ENCODE results near the gene DIP2C. TPM values are rescaled to one million over a fixed set of nuclear protein-coding genes. Genes with fewer than 3 reads are reported as not detected.
"Not testable (repeated sequence)": the region's sequence is repeated elsewhere in the genome, so short reads cannot be mapped to it uniquely, and the experiment has no call there.

Gene DIP2C
- total RNA-seq, 1 donor from 2014 or later: 3.6 TPM

DNA sequence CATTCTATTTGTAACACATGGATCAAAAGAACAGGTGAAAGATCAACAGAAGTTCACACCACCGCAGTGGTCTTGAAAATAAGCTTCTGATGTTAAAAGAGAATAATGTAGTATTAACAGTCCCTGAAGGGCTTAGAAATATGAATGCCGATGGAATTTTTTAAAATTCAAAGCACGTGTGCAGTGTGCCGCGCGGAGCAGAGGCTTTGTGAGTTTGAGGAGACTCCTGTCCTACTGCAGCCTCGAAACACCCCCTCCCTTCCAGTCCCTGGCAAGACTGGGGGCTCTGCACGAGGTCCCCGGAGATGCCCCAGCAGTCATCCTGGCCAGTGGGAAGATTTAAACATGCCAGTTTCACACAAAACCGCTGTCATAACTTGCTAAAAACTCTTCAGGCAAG, 196.6 kb downstream of the DIP2C start:
- no peak for ATAC-seq

DNA sequence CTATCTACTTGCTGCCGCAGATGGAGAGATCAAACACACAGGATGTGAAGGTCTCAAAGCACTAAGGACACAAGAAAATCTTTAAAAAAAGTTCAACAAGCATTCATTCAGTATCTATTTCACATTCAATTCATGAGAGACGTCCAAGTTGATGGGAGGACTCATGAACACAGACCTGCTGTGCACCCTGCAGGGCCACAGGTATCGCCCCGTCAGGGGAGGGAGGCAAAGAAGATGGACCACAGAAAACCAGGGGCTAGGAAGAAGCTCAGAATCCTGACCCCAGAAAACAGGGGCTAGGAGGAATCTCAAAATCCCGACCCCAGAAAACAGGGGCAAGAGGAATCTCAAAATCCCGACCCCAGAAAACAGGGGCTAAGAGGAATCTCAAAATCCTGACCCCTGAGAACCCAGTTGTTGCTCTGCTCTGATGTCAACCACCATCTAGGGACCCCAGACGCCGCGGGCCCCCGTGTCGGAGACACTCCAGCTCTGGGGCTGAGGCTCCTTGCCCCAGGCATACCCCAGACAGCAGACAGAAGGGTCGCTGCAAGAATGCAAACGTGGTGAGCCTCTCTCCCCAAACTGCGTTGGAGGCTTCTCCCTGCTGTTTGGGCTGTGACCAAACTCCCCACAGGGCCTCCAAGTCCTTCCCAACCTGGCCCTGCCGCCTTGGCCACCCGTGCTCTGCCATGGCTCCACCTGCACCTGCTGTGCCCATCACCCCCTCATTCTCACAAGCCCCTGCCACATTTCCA, 197.6 kb downstream of the DIP2C start:
- ATAC-seq: no peak

DNA sequence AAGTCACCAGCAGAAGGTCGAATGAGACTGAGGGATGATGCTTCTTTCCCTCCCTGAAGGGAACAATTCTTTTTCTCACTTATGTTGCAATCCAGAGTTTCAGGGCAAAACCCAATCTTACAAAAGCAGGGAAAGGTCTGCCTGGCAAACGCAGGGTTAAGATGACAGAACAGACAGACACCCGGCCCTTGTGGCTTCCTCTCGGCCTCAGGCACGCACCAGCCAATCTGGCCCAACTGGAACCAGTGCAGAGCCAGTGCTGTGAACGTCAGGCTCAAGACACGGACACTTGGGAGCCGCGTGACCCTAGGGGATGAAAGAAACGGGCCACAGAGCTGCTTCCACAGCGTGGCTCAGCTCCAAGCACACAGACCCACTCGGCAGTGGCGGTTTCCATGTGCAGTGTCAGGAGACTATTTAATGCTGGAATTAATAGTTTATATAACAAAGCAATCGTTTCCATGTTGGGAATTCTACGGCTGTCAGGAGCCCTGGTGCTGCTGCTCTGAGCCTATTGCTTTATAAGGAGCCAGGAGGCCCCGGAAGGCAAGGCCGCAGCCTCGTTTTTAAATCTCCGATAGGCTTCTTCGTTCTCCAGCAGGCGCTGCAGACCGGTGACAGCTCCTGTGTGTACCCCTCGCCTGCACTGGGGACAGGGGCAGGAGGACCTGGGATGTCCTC, 198.4 kb downstream of the DIP2C start:
- peak; percentile 54 for ATAC-seq

DNA sequence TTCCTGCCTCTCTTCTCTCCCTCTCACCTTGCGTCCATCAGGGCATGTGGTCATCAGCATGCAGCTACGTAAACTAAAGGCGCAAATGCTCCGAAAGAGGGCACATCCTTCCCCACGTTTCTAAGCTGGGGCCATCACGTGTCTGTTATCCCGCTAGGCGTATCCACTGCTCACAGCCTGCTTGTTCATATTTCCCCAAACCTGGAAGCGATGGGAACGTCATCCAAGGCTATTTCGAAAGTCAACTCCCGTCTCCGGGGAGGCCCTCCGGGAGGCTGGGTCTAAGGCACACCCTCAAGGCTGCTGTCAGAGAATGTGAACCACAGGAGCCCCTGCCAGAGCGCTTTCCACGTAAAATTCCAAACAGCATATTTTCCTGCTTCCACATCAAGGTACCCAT, 199.2 kb downstream of the DIP2C start:
- no peak for ATAC-seq

DNA sequence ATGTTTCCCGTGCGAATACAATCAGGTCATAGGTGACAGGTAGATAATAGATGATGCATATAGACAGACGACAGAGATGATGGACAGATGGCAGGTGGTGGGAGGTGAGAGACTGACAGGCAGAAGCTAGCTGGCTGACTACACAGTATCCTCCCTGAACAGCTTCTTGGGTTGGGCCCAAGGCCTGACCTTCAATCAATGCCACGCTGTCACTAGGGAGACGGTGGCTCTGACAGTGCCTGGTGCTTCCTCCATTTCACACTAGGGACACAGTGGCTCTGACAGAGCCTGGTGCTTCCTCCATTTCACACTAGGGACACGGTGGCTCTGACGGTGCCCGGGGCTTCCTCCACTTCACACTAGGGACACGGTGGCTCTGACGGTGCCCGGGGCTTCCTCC, 200.1 kb downstream of the DIP2C start:
- ATAC-seq: no peak

DNA sequence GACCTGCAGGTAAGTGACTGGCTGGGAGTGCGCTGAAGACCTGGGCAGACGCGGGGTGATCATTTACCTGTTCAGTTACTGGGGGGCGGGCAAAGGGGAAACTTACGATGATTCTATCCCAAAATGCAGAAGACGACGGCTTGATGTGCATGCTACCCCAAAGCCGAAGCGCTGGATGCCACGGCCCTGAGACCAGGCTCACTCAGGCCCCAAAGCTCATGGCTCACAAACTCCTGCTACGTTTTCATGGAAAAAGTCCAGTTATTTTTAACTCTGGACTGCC, 200.6 kb downstream of the DIP2C start:
- no peak for ATAC-seq

DNA sequence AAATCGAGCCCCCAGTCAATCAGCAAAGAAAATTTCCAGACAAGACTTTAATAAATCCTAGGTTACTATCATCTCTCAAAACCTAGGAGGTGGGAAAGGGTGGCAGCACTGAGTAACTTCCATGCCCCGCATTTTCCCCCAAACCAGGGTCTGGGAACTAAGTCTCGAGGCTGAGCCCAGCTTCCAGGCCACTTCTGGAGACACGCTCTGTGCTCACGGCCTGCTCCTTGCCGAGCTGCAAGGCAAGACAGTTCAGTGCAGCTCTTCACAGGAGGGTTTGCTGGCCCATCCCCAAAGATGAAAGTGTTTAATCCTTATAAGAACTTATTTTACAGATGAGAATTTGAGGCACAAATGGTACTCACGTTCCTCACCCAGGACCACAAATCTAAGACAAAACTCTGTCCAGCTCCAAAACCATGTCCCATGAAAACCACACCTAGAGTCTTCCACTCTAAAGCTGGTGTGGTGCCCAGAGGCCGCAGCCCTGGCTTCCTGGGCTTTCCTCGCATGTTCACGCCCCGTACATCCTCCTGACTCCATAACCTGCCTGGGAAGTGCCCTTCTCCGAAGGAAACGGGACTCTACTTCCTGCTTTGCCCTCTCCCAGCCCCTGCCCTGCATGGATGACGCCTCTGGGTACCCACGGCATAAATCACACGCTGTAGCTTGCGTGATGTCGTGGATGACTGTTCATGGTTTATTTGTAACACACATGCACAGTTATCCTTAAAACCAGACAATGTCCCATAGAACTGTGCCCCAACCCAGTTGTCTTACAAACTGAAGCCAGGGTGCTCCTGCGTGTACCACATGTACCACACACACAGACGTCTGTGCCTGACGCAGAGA, 201.2 kb downstream of the DIP2C start:
- ATAC-seq: no peak

DNA sequence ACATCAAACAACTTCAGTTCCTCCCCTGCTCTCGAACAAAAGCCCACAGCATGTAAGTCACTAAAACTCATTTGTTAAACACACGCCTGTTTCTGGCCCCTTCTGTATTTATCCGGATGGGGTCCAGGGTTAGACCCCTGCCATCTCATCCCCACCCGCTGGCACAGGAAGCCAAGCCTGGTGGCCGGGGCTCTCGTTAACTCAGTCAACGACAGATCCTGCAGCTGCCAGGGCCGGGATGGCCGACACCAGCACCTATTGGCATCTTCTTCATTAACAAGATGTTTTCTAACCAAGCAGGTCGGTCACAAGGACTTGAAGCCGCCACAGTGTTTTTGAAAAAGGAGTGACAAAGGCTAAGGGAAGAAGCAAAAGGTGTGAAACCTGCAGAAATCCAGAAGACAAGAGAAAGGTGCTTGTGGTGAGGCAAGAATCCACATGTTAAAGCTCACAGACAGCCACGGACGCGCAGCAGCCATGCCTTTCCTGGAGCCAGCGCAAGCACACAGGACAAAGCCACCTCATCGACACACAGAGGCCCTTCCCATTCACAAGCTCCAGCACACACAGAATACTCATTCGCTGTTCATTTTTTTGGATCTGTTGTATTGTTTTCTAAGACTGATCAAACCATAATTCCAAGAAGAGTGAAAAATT, 202.7 kb downstream of the DIP2C start:
- ATAC-seq: no peak

DNA sequence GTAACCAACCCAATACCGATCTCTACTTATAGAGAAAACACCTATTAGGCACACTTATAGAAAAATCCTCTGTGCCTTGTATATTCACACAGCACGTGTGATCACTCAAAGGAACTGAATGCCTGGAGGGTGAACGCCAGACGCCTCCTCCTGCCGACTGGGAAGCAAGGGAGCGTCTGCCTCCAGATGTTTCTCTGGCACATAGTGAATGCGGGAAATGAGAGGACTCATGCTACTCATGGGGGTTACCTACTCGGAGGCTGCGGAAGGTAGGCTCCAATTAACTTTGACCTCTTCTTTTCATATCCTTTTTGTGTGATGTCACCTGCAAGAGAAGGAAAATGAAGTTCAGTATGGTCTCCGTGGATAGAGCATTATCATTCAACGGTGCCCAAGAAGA, 203.3 kb downstream of the DIP2C start:
- ATAC-seq: peak; percentile 34

DNA sequence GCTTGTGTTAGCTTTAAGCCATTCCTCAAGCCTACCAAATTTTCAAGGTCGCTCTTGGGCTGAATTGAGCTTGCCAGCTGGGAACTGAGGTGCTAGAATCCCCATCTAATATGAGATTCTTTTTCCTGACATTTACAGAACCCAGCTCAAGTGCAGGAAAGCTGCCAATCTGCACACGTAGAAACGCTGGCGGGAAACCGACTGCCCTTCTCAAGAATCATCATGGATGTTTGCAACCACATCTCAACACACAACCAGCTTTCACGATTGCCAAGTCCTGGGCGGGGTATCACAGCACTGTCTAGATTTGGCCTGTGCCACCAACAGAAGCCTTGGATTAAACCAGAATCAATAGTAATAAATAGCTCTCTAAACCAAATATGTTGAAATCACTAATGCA, 203.7 kb downstream of the DIP2C start:
- no peak for ATAC-seq

DNA sequence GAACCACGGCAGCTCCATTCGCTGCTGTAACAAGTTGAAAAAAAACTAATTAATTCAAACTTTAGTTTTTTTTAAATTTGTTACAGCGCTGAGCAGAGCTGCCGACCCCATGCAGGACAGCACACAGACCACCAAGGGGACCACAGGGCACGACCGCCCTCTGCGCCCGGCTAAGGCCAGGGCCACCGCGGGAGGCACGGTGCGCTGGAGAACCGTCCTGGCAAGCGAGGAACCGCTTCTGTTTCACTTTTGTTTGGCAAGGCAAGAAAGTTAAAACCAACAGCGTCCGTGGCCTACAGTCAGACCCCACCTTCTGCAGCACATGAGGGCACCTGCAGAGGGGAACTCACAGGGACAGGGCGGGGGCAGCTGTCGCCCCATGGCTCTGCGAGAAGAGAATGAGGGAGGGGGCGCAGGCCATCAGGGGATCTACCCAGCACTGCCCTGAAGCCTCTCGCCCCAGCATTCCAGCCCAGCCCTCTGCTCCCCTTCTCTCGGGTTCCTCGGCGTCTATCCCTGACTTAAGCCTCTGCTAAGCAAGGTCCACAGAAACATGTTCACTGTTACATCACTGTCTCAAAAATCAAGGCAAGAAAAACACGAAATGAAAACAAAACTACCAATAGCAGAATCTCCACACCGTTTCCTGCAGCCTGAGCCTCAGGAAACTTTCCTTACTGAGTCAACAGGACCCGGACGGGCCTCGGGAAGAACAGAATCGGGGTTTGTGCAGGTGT, 204.4 kb downstream of the DIP2C start:
- ATAC-seq: peak; percentile 46

DNA sequence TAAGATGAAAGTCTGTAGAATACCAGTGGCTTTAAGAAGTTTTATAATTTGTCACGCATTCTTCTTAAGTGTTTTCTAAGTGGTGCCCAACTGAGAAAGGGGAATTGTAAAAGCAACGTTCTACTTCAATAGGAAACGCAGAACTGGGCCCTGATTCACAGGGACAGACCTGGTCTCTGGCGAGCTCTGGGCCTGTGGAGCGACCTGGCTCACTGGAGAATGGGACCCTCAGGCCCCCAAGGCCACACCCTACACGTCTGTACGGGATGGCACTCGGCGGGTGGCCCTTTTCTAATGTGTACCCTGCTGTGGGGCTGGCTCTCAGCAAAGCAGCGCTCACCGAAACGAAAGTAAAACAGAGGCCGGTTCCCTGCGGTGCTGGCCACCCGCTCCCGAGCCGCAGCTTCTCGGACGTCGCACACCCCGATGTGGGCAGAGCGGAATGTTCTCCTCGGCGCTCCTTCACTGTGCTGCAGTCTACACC, 205.0 kb downstream of the DIP2C start:
- ATAC-seq: peak; percentile 46

DNA sequence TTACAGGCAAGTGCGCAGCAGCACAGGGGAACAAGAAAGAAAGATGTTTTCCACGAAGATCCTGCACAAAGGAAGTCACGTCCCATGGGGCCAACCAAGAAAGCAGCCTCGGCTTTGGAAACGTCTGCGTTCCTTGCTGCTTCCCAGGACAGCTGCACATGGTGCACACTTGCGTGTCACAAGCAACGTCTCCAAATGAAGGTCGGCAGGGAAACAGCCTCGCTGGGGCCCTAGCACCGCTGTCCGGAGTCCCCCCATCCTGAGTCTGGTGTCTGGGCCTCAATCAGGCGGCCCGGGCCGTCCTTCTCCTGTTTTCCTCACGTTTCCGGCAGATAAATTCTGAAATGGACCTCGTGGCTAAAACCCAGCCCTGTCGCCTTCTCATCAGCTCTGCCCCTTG, 206.2 kb downstream of the DIP2C start:
- ATAC-seq: no peak

DNA sequence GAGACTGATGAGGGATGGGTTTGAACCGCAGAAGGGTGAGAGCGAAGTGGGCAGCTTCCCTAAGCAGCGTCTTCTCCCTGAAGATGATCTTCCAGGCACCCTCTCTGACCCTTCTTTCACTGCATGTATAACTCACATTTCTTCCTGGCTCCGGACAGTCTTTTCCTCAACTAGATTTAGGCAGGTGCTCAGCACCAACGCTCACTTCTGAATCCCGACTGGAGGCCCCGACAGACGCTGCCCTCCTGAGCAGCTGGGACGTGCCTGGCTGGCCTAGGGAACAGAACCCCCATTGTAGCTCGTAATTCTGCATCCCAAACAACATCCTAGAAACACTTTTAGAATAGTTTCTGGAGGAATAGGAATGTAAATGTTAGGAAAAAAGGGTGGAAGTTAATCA, 206.6 kb downstream of the DIP2C start:
- no peak for ATAC-seq

DNA sequence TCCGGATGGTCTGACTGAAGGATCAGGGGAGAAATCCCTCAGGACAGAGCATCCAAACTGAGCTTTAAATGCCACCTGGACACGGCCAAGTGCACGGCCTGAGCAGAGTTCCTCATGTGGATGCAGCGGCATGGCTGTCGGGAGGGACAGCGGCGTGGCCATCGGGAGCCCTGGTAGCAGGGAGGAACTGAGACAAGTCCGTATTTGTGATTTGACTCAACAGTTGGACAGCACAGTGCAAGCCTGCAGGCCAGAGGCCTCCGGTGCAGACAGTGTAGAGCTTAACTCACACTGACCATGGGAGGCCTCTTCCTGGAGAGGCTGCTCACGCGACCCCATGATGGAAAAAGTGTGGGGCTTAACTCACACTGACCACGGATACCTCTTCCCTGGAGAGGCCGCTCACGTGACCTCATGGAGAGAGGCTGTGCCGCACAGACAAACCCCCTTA, 207.4 kb downstream of the DIP2C start:
- no peak for ATAC-seq

DNA sequence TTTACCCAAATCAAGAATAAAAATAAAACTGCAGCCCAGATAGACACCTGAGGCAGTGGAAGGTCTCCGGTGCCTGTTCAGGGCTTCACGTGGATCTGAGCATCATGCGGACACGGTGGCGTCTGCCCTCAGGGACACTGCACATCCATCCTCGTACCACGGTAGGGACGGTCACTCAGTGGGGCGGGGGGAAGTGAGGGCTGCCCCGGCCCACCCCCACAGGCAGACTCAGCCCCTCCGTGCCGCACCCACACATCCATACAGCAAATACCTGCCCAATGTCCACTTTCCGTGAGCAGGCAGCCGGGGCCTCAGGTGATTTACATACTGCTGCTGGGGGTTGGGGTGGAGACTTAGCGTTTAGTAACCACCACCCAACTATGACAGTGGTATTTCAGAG, 207.8 kb downstream of the DIP2C start:
- no peak for ATAC-seq

DNA sequence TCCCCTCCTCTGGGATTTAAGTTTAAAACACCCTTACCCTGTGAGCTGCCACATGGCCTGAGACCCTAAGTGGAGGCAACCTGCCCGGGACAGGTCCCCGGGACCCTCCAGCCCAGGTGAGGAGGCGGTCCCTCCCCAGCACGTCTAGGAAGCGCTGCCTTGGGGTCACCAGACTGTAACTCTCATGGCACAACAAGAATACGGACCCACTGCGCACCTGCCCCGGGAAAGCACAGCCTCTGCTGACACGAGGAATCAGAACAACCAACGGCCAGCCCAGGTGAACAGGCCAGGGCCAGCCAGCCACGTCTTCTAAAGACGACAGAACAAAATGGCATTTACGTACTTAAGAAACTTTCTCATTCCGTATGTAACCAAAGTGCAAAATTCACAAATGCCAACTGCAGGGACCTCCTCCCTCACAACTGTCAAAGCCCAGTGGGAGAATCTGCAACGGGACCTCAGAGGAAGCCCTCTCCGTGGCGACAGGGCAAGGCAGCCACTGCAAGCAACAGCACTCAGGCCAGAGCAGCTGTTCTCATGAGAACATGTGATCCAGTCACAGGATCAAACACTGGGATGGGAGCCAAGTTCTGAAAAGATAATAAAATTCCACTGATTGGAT, 208.4 kb downstream of the DIP2C start:
- ATAC-seq: no peak

DNA sequence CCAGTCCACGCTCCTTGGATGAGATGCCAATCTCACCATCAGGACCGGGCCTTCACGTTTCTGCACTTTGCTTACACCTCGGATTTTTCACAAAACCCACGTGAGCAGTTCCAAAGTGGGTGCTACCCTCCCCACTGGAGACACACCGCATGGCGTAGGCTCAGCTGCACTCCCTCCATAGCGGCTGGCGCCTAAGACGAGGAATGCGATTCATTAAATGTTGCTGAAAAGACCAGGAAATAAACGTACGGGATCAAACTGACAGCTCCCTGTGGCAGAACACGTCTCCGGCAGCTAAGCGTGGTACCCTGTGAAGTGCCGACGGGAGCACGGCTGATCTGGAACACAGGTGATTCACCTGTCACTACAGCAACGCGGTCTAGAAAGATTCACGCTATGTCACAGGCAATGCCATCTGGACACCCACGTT, 209.0 kb downstream of the DIP2C start:
- no peak for ATAC-seq

DNA sequence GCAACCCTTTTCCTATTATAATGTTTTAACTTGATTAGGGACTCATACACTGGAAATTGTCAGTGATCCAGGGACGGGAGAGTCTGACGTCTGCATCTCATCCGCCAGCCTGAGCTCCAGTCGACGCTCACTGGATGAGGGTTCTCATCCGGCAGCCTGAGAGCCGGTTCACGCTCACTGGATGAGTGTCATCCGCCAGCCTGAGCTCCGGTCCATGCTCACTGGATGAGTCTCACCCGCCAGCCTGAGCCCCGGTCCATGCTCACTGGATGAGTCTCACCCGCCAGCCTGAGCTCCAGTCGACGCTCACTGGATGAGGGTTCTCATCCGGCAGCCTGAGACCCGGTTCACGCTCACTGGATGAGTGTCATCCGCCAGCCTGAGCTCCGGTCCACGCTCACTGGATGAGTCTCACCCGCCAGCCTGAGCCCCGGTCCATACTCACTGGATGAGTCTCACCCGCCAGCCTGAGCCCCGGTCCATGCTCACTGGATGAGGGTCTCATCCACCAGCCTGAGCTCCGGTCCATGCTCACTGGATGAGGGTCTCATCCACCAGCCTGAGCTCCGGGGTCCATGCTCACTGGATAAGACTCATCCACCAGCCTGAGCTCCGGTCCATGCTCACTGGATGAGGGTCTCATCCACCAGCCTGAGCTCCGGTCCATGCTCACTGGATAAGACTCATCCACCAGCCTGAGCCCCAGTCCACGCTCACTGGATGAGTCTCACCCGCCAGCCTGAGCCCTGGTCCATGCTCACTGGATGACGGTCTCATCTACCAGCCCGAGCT, 209.6 kb downstream of the DIP2C start:
- ATAC-seq: not testable (repeated sequence)

DNA sequence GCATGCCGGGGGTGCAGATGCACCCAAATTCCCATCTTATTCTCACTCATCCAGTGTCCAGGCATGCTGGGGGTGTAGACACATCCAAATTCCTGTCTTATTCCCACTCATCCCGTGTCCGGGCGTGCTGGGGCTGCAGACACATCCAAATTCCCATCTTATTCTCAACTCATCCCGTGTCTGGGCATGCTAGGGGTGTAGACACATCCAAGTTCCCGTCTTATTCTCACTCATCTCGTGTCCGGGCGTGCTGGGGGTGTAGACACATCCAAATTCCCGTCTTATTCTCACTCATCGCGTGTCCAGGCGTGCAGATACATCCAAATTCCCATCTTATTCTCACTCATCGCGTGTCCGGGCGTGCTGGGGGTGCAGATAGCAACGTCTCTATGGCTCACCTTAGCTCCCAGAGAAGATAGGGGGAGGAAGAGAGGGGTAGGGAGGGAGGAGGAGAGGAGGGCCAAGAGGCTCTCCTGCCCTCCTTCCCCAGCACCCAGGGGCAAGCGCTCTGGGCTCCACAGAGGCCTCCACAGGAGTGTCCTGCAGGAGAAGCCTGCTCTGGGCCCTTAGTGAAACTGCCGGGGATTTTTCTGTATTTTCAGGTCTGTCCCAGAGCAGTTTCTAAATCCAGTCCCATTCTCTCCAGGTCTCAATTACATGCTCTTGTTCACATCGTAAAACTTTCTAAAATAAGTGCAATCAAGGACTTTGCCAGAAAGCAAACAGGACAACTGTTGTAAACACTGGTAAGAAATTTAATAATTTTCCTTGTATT, 210.8 kb downstream of the DIP2C start:
- ATAC-seq: peak; percentile 17
